GM08714 (cell line): ENCODE data around the gene ADARB1.

ENCODE experiments used
- H3K4me3 ChIP-seq: fragments of 200-500 bp; sonication (Bioruptor generic); 2 replicates; pipeline ENCODE4 v1.5.1; 2014; ENCODE audit warnings: mild to moderate bottlenecking, low read length, inconsistent platforms
- ZNF274 ChIP-seq: IDR thresholded peaks from 2 replicates; pipeline ENCODE4 v1.6.1; 2012; ENCODE audit warnings: mild to moderate bottlenecking, low read depth, low read length

The ADARB1 gene

GRCh38 chr21:45099571-45099970 is 25.2 kb downstream of the ADARB1 start:
- TF ChIP-seq ZNF274: no peak

GRCh38 chr21:45100866-45101265 is 26.5 kb downstream of the ADARB1 start:
- no peak overlapping the region for H3K4me3 ChIP-seq
- no peak for TF ChIP-seq ZNF274

More at GRCh38 chr21:45099571-45099970, 25.2 kb downstream of the ADARB1 start:
- H3K4me3 ChIP-seq: no peak overlapping the region

- no peak for TF ChIP-seq ZNF274
- H3K4me3 ChIP-seq: no peak overlapping the region
Observed at GRCh38 chr21:45102391-45102932, 28.1 kb downstream of the ADARB1 start.

- no peak for TF ChIP-seq ZNF274
Observed at GRCh38 chr21:45103971-45104520, 29.7 kb downstream of the ADARB1 start.

GRCh38 chr21:45104560-45104959 is 30.2 kb downstream of the ADARB1 start:
- no peak for TF ChIP-seq ZNF274
- H3K4me3 ChIP-seq: no peak overlapping the region

More at GRCh38 chr21:45103971-45104520, 29.7 kb downstream of the ADARB1 start:
- H3K4me3 ChIP-seq: no peak overlapping the region

GRCh38 chr21:45105906-45106485 is 31.6 kb downstream of the ADARB1 start:
- no peak for TF ChIP-seq ZNF274
- no peak overlapping the region for H3K4me3 ChIP-seq

GRCh38 chr21:45108034-45108790 is 33.8 kb downstream of the ADARB1 start:
- no peak for TF ChIP-seq ZNF274

GRCh38 chr21:45108808-45109781 is 34.7 kb downstream of the ADARB1 start:
- TF ChIP-seq ZNF274: no peak
- no peak overlapping the region; the same call in 1 of the 2 replicates for H3K4me3 ChIP-seq

More at GRCh38 chr21:45108034-45108790, 33.8 kb downstream of the ADARB1 start:
- no peak overlapping the region for H3K4me3 ChIP-seq

- no peak for TF ChIP-seq ZNF274
- no peak overlapping the region for H3K4me3 ChIP-seq
Observed at GRCh38 chr21:45109831-45110492, 35.6 kb downstream of the ADARB1 start.

- no peak overlapping the region for H3K4me3 ChIP-seq
- TF ChIP-seq ZNF274: no peak
Observed at GRCh38 chr21:45110873-45111624, 36.7 kb downstream of the ADARB1 start.

- H3K4me3 ChIP-seq: no peak overlapping the region
- no peak for TF ChIP-seq ZNF274
Observed at GRCh38 chr21:45111703-45112102, 37.3 kb downstream of the ADARB1 start.

GRCh38 chr21:45112371-45112770 is 38.0 kb downstream of the ADARB1 start:
- TF ChIP-seq ZNF274: no peak
- H3K4me3 ChIP-seq: no peak overlapping the region
